Adipocyte (in vitro differentiated cells): ENCODE measurements around the gene LPIN1.

ENCODE experiments used
- DNase-seq: peaks from one replicate; pipeline ENCODE4 v3.0.0-alpha.2; 2015; ENCODE audit warnings: low read depth
- H3K27me3 ChIP-seq: replicated peaks from 2 replicates; pipeline ENCODE4 v1.7.0; 2013; ENCODE audit warnings: mild to moderate bottlenecking, low read length, moderate library complexity; ENCODE audit not compliant: control insufficient read depth, insufficient read depth
- H3K36me3 ChIP-seq: 2 replicates; pipeline ENCODE4 v1.7.0; 2013; ENCODE audit warnings: low read length, mild to moderate bottlenecking, moderate library complexity; ENCODE audit not compliant: control insufficient read depth, insufficient read depth, severe bottlenecking
- H3K4me1 ChIP-seq: 2 replicates; pipeline ENCODE4 v1.7.0; 2013; ENCODE audit warnings: mild to moderate bottlenecking, low read length, moderate library complexity; ENCODE audit not compliant: control insufficient read depth, insufficient read depth
- H3K4me3 ChIP-seq: 2 replicates; pipeline ENCODE4 v1.7.0; 2013; ENCODE audit warnings: mild to moderate bottlenecking, low read length, moderate library complexity
- H3K9ac ChIP-seq: 2 replicates; pipeline ENCODE4 v1.7.0; 2013; ENCODE audit warnings: mild to moderate bottlenecking, low read length, moderate library complexity
- H3K9me3 ChIP-seq: 2 replicates; pipeline ENCODE4 v1.7.0; 2013; ENCODE audit warnings: mild to moderate bottlenecking, low read length, moderate library complexity; ENCODE audit not compliant: control insufficient read depth

LPIN1 gene

GRCh38 chr2:11876436-11876835 lies 130.0 kb downstream of the LPIN1 start:
- DNase-seq, result no peak
- no peak overlapping the region for H3K4me3 ChIP-seq
- peaks cover 5% of the 10 kb centered on the region for H3K4me1 ChIP-seq
- no peaks in the 10 kb centered on the region for H3K36me3 ChIP-seq
- no peaks in the 10 kb centered on the region for H3K9me3 ChIP-seq
- no peak overlapping the region for H3K9ac ChIP-seq
- peaks cover 32% of the 10 kb centered on the region for H3K27me3 ChIP-seq

- Histone ChIP-seq H3K4me3 (no peak overlapping the region), H3K4me1 (peaks cover 5% of the 10 kb centered on the region), H3K9me3 (no peaks in the 10 kb centered on the region), H3K9ac (no peak overlapping the region), H3K27me3 (peaks cover 32% of the 10 kb centered on the region), H3K36me3 (no peaks in the 10 kb centered on the region)
- DNase-seq, result no peak
Measured at GRCh38 chr2:11876889-11877288, 130.5 kb downstream of the LPIN1 start.
